HepG2 (cell line): ENCODE measurements around the gene RABGEF1.

ENCODE experiments used
- TARDBP ChIP-seq: sonication (generic); formaldehyde crosslinking; IDR thresholded peaks from 2 replicates; pipeline ENCODE4 v1.8.0; 2022; ENCODE audit warnings: mild to moderate bottlenecking, missing genetic modification reagents
- TF ChIP-seq, protein P1 (sequence below): sonication (generic); formaldehyde crosslinking; IDR thresholded peaks from 2 replicates; pipeline ENCODE4 v1.4.0; 2020; ENCODE audit warnings: missing genetic modification reagents

DNA sequence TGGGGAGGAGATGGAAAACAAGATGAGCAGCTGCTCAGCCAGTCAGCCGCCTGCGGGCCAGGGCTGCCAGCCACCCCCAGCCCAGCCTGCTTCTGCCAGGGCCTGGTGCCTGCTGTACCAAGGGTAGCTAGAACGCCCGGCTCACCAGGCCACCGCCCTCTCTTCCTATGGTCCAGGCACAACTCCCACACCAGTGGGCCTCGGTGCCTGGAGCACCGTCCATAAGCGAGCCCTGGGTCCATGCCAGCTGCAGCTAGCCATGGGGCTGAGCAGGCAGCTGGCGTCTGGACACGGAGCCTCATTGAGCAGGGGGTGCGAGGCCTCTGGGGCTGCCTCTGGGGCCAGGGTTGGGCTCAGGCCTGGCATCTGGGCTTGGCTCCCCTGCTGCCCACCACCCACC lies 8.5 kb upstream of the RABGEF1 start:
- TF ChIP-seq TARDBP (CRISPR knock-in tag) = no peak
- TF ChIP-seq, protein P1, sequence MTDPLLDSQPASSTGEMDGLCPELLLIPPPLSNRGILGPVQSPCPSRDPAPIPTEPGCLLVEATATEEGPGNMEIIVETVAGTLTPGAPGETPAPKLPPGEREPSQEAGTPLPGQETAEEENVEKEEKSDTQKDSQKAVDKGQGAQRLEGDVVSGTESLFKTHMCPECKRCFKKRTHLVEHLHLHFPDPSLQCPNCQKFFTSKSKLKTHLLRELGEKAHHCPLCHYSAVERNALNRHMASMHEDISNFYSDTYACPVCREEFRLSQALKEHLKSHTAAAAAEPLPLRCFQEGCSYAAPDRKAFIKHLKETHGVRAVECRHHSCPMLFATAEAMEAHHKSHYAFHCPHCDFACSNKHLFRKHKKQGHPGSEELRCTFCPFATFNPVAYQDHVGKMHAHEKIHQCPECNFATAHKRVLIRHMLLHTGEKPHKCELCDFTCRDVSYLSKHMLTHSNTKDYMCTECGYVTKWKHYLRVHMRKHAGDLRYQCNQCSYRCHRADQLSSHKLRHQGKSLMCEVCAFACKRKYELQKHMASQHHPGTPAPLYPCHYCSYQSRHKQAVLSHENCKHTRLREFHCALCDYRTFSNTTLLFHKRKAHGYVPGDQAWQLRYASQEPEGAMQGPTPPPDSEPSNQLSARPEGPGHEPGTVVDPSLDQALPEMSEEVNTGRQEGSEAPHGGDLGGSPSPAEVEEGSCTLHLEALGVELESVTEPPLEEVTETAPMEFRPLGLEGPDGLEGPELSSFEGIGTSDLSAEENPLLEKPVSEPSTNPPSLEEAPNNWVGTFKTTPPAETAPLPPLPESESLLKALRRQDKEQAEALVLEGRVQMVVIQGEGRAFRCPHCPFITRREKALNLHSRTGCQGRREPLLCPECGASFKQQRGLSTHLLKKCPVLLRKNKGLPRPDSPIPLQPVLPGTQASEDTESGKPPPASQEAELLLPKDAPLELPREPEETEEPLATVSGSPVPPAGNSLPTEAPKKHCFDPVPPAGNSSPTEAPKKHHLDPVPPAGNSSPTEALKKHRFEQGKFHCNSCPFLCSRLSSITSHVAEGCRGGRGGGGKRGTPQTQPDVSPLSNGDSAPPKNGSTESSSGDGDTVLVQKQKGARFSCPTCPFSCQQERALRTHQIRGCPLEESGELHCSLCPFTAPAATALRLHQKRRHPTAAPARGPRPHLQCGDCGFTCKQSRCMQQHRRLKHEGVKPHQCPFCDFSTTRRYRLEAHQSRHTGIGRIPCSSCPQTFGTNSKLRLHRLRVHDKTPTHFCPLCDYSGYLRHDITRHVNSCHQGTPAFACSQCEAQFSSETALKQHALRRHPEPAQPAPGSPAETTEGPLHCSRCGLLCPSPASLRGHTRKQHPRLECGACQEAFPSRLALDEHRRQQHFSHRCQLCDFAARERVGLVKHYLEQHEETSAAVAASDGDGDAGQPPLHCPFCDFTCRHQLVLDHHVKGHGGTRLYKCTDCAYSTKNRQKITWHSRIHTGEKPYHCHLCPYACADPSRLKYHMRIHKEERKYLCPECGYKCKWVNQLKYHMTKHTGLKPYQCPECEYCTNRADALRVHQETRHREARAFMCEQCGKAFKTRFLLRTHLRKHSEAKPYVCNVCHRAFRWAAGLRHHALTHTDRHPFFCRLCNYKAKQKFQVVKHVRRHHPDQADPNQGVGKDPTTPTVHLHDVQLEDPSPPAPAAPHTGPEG = no peak
